Measurements from ENCODE around the gene ANKRD12. TPM values are rescaled to one million over a fixed set of nuclear protein-coding genes. Genes with fewer than 3 reads are reported as not detected.

ANKRD12 gene
- total RNA-seq, 1 experiment from 2014 or later, result 43.4 TPM

- ATAC-seq (peak; percentile 92), DNase-seq (ENCODE audit: low spot score) (peak; percentile 96)
- peaks cover 10% of the 10 kb centered on the region; the same call in 1 of the 2 replicates for H3K4me1 Mint-ChIP-seq
- CTCF ChIA-PET, result interaction anchor here (0.6 to 2.0 kb wide), 31 partner anchors 11 to 1568 kb away, joined by 3 to 22 read pairs (median 3); partner anchors contain the start of gene ANKRD12
- peak within 1 kb of the TSS; percentile 86 for H3K4me3 Mint-ChIP-seq
- H3K36me3 Mint-ChIP-seq, result peaks cover 8% of the 10 kb centered on the region; the same call in 1 of the 2 replicates
- POLR2A ChIA-PET, result interaction anchor here (0.6 to 1.8 kb wide), 7 partner anchors 13 to 198 kb away, joined by 3 to 10 read pairs (median 5); partner anchors contain the start of gene ANKRD12
- H3K27me3 Mint-ChIP-seq (ENCODE audit: low read depth), result peaks cover 27% of the 10 kb centered on the region
- peak; percentile 63; the same call in 1 of the 2 replicates for TF ChIP-seq SP1 (CRISPR knock-in tag; conservative IDR thresholded peaks at IDR 0.05)
- TF ChIP-seq ZNF263 (CRISPR knock-in tag; IDR thresholded peaks at IDR 0.05; ENCODE audit: low read depth), result no peak
- peak; percentile 23 for TF ChIP-seq MAX (CRISPR knock-in tag; IDR thresholded peaks at IDR 0.05)
- peak; percentile 29; the same call in 1 of the 2 replicates for TF ChIP-seq FOXK1 (CRISPR knock-in tag; IDR thresholded peaks at IDR 0.05)
- 0 out of 2 replicates have a peak, but pooled peaks have one; percentile 24 for TF ChIP-seq ARID4B (CRISPR knock-in tag; IDR thresholded peaks at IDR 0.05; ENCODE audit: borderline replicate concordance)
- TF ChIP-seq ETV6 (CRISPR knock-in tag; IDR thresholded peaks at IDR 0.05), result 0 out of 2 replicates have a peak, but pooled peaks have one; percentile 2
- 0 out of 2 replicates have a peak, but pooled peaks have one; percentile 12 for TF ChIP-seq CTCF (IDR thresholded peaks at IDR 0.05)
- TF ChIP-seq E2F4 (CRISPR knock-in tag; IDR thresholded peaks at IDR 0.05; ENCODE audit: borderline replicate concordance, low read depth), result no peak
- TF ChIP-seq FOXP4 (CRISPR knock-in tag; IDR thresholded peaks at IDR 0.05), result peak; percentile 52; the same call in 1 of the 2 replicates
- TF ChIP-seq CBFB (CRISPR knock-in tag; IDR thresholded peaks at IDR 0.05; ENCODE audit: low read depth), result no peak
- no peak for TF ChIP-seq SMAD3 (CRISPR knock-in tag; IDR thresholded peaks at IDR 0.05; ENCODE audit: borderline replicate concordance)
- no peak for TF ChIP-seq ZNF423 (CRISPR knock-in tag; IDR thresholded peaks at IDR 0.05)
- no peak for TF ChIP-seq ZNF416 (CRISPR knock-in tag; IDR thresholded peaks at IDR 0.05)
- no peak for TF ChIP-seq MLX (CRISPR knock-in tag; IDR thresholded peaks at IDR 0.05)
- TF ChIP-seq MYBL2 (CRISPR knock-in tag; IDR thresholded peaks at IDR 0.05), result 0 out of 2 replicates have a peak, but pooled peaks have one; percentile 3
- TF ChIP-seq ZNF281 (CRISPR knock-in tag; IDR thresholded peaks at IDR 0.05), result 0 out of 2 replicates have a peak, but pooled peaks have one; percentile 14
- peak; percentile 12; the same call in 1 of the 2 replicates for TF ChIP-seq USF1 (CRISPR knock-in tag; IDR thresholded peaks at IDR 0.05)
- TF ChIP-seq FOXP1 (CRISPR knock-in tag; IDR thresholded peaks at IDR 0.05; ENCODE audit: borderline replicate concordance), result 0 out of 2 replicates have a peak, but pooled peaks have one; percentile 12
- H3K9me3 Mint-ChIP-seq, result no peaks in the 10 kb centered on the region
- peak within 1 kb of the TSS; percentile 94 for H3K27ac Mint-ChIP-seq
Measured at GRCh38 chr18:9334329-9334972, 197.9 kb downstream of the ANKRD12 start, which contains the start of gene TWSG1. TWSG1 (plus strand) TSS chr18:9334773; CDS start chr18:9337230, 2,457 bp downstream.
